Testis (tissue), 2 donors: Measurements from ENCODE around the gene HNRNPA2B1.

ENCODE experiments used
- CTCF ChIP-seq, 3 experiments: fragments of 450-650 bp in 2 of 3; fragments of 200-600 bp in 1 of 3; sonication (generic) in 1 of 3; IDR thresholded peaks; one replicate each; pipeline ENCODE4 v1.5.1; 2016 to 2019; ENCODE audit warnings: antibody characterized with exemption in 3 of 3, mild to moderate bottlenecking in 2 of 3, moderate library complexity in 1 of 3
- POLR2A ChIP-seq: fragments of 450-650 bp; IDR thresholded peaks from one replicate; pipeline ENCODE4 v1.6.1; 2017; ENCODE audit warnings: antibody characterized with exemption, mild to moderate bottlenecking, moderate library complexity

GRCh38 chr7:26212921-26213718 lies 12.6 kb upstream of the HNRNPA2B1 start:
- no peak for TF ChIP-seq CTCF (IDR thresholded peaks at IDR 0.05)
- no peak for TF ChIP-seq POLR2A
